Measurements from ENCODE around the gene KLHL18. TPM values are rescaled to one million over a fixed set of nuclear protein-coding genes. Genes with fewer than 3 reads are reported as not detected.

The KLHL18 gene
- polyA plus RNA-seq, 1 donor from 2014 or later, result 37.0 TPM

- Histone ChIP-seq H3K9me2 (ENCODE audit: insufficient read depth, low read length) (no peaks in the 10 kb centered on the region), H3K27ac (ENCODE audit: low read length) (no peak overlapping the region), H3K36me3 (ENCODE audit: insufficient read depth, low read length) (peaks cover 6% of the 10 kb centered on the region), H4K20me1 (ENCODE audit: insufficient read depth) (no peaks in the 10 kb centered on the region), H3K4me2 (ENCODE audit: low read length) (no peak overlapping the region), H2AFZ (ENCODE audit: low read depth, low read length) (no peak overlapping the region), H3K79me2 (replicated peaks; ENCODE audit: insufficient read depth, low read length) (peaks cover 9% of the 10 kb centered on the region), H3F3A (ENCODE audit: insufficient read depth, low read length, poor library complexity, severe bottlenecking) (no peaks in the 10 kb centered on the region), H3K9me3 (ENCODE audit: low read length) (no peaks in the 10 kb centered on the region), H3K27me3 (ENCODE audit: insufficient read depth, low read depth, low read length) (no peaks in the 10 kb centered on the region), H3K9ac (ENCODE audit: low read length) (no peak overlapping the region), H3K4me3 (ENCODE audit: low read length) (no peak overlapping the region)
- TF ChIP-seq REST (IDR thresholded peaks at IDR 0.05; ENCODE audit: borderline replicate concordance) (no peak), CTCF (IDR thresholded peaks at IDR 0.05; ENCODE audit: poor library complexity, severe bottlenecking) (no peak), EZH2 (IDR thresholded peaks at IDR 0.05; ENCODE audit: borderline replicate concordance, insufficient read depth, low read length, poor library complexity, severe bottlenecking) (no peak), EP300 (conservative IDR thresholded peaks at IDR 0.05; ENCODE audit: poor library complexity, severe bottlenecking) (no peak), MXI1 (conservative IDR thresholded peaks at IDR 0.05; ENCODE audit: poor library complexity, severe bottlenecking) (no peak), POLR2AphosphoS5 (IDR thresholded peaks at IDR 0.05) (no peak), SMC3 (conservative IDR thresholded peaks at IDR 0.05; ENCODE audit: poor library complexity) (no peak), TAF1 (IDR thresholded peaks at IDR 0.05; ENCODE audit: low read depth) (no peak), RAD21 (conservative IDR thresholded peaks at IDR 0.05) (no peak)
These were observed 14.0 kb downstream of the KLHL18 start for GRCh38 chr3:47296562-47297302.

GRCh38 chr3:47298439-47298838, 15.7 kb downstream of the KLHL18 start:
- Histone ChIP-seq H3K27ac (ENCODE audit: low read length) (no peak overlapping the region), H2AFZ (ENCODE audit: low read depth, low read length) (no peak overlapping the region), H3K9ac (ENCODE audit: low read length) (no peak overlapping the region), H3K4me2 (ENCODE audit: low read length) (no peak overlapping the region), H4K20me1 (ENCODE audit: insufficient read depth) (no peaks in the 10 kb centered on the region), H3K4me3 (ENCODE audit: low read length) (no peak overlapping the region), H3K9me3 (ENCODE audit: low read length) (no peaks in the 10 kb centered on the region), H3K36me3 (ENCODE audit: insufficient read depth, low read length) (peaks cover 13% of the 10 kb centered on the region), H3K9me2 (ENCODE audit: insufficient read depth, low read length) (no peaks in the 10 kb centered on the region), H3K27me3 (ENCODE audit: insufficient read depth, low read depth, low read length) (no peaks in the 10 kb centered on the region), H3K79me2 (replicated peaks; ENCODE audit: insufficient read depth, low read length) (peaks cover 9% of the 10 kb centered on the region), H3F3A (ENCODE audit: insufficient read depth, low read length, poor library complexity, severe bottlenecking) (no peaks in the 10 kb centered on the region)
- TF ChIP-seq CTCF (IDR thresholded peaks at IDR 0.05; ENCODE audit: poor library complexity, severe bottlenecking) (no peak), RAD21 (conservative IDR thresholded peaks at IDR 0.05) (no peak), SMC3 (conservative IDR thresholded peaks at IDR 0.05; ENCODE audit: poor library complexity) (no peak), POLR2AphosphoS5 (IDR thresholded peaks at IDR 0.05) (no peak), MXI1 (conservative IDR thresholded peaks at IDR 0.05; ENCODE audit: poor library complexity, severe bottlenecking) (no peak), REST (IDR thresholded peaks at IDR 0.05; ENCODE audit: borderline replicate concordance) (no peak), TAF1 (IDR thresholded peaks at IDR 0.05; ENCODE audit: low read depth) (no peak), EZH2 (IDR thresholded peaks at IDR 0.05; ENCODE audit: borderline replicate concordance, insufficient read depth, low read length, poor library complexity, severe bottlenecking) (no peak), EP300 (conservative IDR thresholded peaks at IDR 0.05; ENCODE audit: poor library complexity, severe bottlenecking) (no peak)
